Measurements from ENCODE around the gene GOLPH3L.

GRCh38 chr1:150696590-150696989 is 364 bp downstream of the GOLPH3L start:
- no peak for TF ChIP-seq CTCF (conservative IDR thresholded peaks at IDR 0.05; ENCODE audit: low read depth in 2 of 2)
- TF ChIP-seq EZH2 (IDR thresholded peaks at IDR 0.05; ENCODE audit: low read depth, unreplicated experiment), result no peak
- no peak for TF ChIP-seq ZNF114 (CRISPR knock-in tag; IDR thresholded peaks at IDR 0.05)
- no peak for TF ChIP-seq CREB1 (CRISPR knock-in tag; IDR thresholded peaks at IDR 0.05; ENCODE audit: low read depth)
- no peak for TF ChIP-seq ETS1 (IDR thresholded peaks at IDR 0.05)
- no peak for TF ChIP-seq POLR2AphosphoS5 (IDR thresholded peaks at IDR 0.05; ENCODE audit: low read depth)
- no peak for TF ChIP-seq REST (IDR thresholded peaks at IDR 0.05; ENCODE audit: unreplicated experiment)
- no peak for TF ChIP-seq EZH2phosphoT487 (IDR thresholded peaks at IDR 0.05; ENCODE audit: unreplicated experiment)

All from GM23338 (cell line).